ENCODE results near the gene ECEL1. TPM values are rescaled to one million over a fixed set of nuclear protein-coding genes. Genes with fewer than 3 reads are reported as not detected.
A peak's percentile ranks its signal among the peaks of the same experiment; 100 is the strongest.
"Not testable (repeated sequence)": the region's sequence is repeated elsewhere in the genome, so short reads cannot be mapped to it uniquely, and the experiment has no call there.

The ECEL1 gene
- total RNA-seq, 4 donors from 2014 or later = 0.10 to 0.39 TPM; not detected in 2

DNA sequence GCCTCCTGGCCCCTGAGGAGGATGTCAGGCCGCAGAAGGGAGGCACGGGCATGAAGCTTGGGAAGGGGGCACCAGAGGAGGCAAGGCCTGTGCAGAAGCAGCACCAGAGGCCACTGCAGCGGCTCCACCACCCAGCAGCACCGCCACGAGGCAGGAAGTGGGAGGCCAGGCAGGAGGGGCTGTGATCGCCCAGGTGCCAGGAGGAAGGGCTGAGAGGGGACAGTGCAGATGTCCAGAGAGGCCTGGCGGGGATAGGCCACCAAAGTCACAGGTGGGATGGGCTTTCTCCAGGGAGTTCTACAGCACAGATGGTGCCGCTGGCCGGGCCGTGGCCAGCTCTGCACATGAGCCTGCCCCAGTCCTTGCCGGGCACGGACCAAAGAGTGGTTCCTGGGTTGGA lies 37.7 kb downstream of the ECEL1 start:
- WGBS, 2 donors = 68 to 73% methylated on average over 11 to 12 of the region's 12 CpGs
- intact Hi-C loops (cut with DNase I; ENCODE audit: low total_unique reads) = no loop called here
- TF ChIP-seq, protein P1, sequence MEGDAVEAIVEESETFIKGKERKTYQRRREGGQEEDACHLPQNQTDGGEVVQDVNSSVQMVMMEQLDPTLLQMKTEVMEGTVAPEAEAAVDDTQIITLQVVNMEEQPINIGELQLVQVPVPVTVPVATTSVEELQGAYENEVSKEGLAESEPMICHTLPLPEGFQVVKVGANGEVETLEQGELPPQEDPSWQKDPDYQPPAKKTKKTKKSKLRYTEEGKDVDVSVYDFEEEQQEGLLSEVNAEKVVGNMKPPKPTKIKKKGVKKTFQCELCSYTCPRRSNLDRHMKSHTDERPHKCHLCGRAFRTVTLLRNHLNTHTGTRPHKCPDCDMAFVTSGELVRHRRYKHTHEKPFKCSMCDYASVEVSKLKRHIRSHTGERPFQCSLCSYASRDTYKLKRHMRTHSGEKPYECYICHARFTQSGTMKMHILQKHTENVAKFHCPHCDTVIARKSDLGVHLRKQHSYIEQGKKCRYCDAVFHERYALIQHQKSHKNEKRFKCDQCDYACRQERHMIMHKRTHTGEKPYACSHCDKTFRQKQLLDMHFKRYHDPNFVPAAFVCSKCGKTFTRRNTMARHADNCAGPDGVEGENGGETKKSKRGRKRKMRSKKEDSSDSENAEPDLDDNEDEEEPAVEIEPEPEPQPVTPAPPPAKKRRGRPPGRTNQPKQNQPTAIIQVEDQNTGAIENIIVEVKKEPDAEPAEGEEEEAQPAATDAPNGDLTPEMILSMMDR (IDR thresholded peaks at IDR 0.05) = no peak
- no peak for TF ChIP-seq POLR2A (IDR thresholded peaks at IDR 0.05)
- DNase-seq (ENCODE audit: low spot score in 2 of 2) = peak in 1 of 2 donors; percentile 83
- H3K4me3 ChIP-seq (ENCODE audit: low read depth, poor library complexity, severe bottlenecking) = no peak overlapping the region

DNA sequence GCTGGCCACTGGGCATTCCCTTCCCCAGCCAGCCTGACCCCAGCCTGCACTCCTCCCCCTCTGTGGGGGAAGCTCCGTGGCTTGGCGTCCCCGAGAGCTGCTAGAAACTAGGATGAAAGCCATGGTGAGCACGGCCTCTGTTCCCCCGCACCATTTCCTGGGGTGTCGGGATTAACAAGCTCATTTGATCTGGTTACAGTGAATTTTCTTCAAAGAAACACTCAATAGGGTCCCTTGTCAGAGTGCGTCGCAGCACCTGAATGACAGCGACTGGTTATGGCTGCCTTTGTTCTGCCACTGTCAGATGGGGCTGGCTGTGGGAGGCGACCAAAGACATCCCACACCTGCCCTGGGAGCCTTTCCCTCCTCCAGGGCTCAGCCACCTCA lies 39.3 kb downstream of the ECEL1 start:
- DNase-seq (ENCODE audit: low spot score in 2 of 2) = no peak
- intact Hi-C loops (cut with DNase I; ENCODE audit: low total_unique reads) = no loop called here
- H3K4me3 ChIP-seq (ENCODE audit: low read depth, poor library complexity, severe bottlenecking) = no peak overlapping the region
- 78 to 84% methylated on average over 7 to 10 of the region's 10 CpGs for WGBS, 2 donors
- TF ChIP-seq, protein P1 (IDR thresholded peaks at IDR 0.05) = no peak
- TF ChIP-seq POLR2A (IDR thresholded peaks at IDR 0.05) = no peak

DNA sequence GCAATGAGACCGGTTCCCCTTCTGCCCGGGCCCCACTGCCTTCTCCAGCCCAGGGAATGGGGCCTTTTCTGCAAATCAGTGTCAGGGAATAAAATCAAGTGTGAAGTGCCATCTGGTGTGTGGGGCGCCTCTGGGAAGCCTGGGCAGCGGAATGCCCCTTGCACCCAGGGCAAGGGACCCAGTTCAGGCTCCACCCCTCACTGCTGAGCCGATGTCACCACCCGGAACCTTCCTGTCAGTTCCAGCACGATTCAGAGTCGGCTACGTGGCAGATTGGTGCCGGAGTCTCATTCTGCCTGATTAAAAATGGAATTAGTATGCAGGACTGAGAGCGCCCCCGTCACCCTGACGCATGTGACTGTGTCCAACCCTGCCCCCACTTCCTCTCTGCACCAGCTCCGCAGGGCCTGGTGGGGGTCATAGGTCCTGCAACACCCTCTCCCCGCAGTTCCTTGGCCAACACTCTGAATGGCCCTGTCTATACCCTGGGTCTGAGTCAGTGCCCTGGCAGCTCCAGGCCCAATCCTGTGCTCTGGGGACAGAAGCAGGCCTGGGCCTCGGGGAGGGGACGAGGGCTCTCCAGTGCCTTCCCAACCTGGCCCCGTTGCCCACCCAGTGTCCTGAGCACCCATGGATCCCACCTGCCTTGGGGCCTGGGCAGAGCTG lies 39.9 kb downstream of the ECEL1 start:
- WGBS, 2 donors = 84 to 92% methylated on average over 13 to 18 of the region's 18 CpGs
- peak in 1 of 2 donors; percentile 76 for DNase-seq (ENCODE audit: low spot score in 2 of 2)
- intact Hi-C loops (cut with DNase I; ENCODE audit: low total_unique reads) = no loop called here
- TF ChIP-seq, protein P1 (IDR thresholded peaks at IDR 0.05) = no peak
- no peak for TF ChIP-seq POLR2A (IDR thresholded peaks at IDR 0.05)
- H3K4me3 ChIP-seq (ENCODE audit: low read depth, poor library complexity, severe bottlenecking) = no peak overlapping the region

DNA sequence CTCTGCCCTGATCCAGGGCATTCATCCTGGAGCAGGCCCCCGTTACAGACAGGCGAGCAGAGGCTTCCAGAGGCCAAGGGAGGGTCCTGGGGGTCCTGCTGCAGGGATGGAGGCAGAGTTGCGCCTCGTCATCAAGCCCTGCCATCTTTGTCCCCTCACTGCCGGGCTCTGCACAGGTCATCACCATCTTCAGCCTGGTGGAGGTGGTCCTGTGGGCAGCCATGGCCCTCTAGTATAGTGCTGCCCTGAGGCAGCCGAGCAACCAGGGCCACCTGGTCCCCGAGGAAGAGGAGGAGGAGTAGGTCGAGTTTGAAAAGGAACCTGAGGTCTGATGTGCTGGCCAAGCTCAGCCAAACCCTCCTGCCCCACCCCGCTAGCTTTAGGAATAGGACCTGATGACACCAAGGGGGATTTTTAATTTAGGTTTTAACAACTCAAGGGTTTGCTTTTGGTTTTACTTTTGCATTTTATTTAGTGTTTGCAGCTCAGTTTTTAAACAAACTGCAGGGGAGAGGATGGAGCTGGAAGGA lies 40.5 kb downstream of the ECEL1 start:
- peak in 1 of 2 donors; percentile 63 for DNase-seq (ENCODE audit: low spot score in 2 of 2)
- intact Hi-C loops (cut with DNase I; ENCODE audit: low total_unique reads) = no loop called here
- no peak for TF ChIP-seq POLR2A (IDR thresholded peaks at IDR 0.05)
- TF ChIP-seq, protein P1 (IDR thresholded peaks at IDR 0.05) = no peak
- no peak overlapping the region for H3K4me3 ChIP-seq (ENCODE audit: low read depth, poor library complexity, severe bottlenecking)
- WGBS, 2 donors = 81% methylated on average over 6 to 9 of the region's 9 CpGs

DNA sequence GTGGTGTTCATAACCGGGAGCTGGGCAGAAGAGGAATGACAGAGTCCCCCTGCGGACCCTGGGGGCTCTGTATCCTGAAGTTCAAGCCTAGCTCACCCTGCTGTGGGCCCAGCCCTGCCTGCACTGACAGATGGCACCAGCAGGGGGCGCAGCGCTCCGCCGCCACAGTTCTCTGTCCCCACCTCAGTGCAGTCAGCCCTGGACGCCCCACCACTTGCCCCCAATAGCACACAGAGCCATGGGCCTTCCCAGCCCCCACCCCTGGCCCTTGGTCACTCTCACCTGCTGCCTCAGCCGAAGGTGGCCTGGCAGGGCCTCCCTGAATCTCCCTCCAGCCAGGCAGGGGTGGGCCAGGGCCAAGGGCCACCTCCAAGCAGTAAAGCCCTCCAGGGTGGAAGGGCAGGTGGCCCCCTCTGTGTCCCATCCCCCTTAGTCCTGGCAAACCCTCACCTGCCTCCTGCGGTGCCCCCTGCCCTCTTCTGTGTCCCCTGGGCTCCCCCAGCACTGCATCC lies 41.3 kb downstream of the ECEL1 start:
- H3K4me3 ChIP-seq (ENCODE audit: low read depth, poor library complexity, severe bottlenecking); intact Hi-C loops (cut with DNase I; ENCODE audit: low total_unique reads): not testable (repeated sequence)
- peak in 1 of 2 donors; percentile 69 for DNase-seq (ENCODE audit: low spot score in 2 of 2)
- WGBS, 2 donors = 57 to 92% methylated on average over 2 to 3 of the region's 9 CpGs

DNA sequence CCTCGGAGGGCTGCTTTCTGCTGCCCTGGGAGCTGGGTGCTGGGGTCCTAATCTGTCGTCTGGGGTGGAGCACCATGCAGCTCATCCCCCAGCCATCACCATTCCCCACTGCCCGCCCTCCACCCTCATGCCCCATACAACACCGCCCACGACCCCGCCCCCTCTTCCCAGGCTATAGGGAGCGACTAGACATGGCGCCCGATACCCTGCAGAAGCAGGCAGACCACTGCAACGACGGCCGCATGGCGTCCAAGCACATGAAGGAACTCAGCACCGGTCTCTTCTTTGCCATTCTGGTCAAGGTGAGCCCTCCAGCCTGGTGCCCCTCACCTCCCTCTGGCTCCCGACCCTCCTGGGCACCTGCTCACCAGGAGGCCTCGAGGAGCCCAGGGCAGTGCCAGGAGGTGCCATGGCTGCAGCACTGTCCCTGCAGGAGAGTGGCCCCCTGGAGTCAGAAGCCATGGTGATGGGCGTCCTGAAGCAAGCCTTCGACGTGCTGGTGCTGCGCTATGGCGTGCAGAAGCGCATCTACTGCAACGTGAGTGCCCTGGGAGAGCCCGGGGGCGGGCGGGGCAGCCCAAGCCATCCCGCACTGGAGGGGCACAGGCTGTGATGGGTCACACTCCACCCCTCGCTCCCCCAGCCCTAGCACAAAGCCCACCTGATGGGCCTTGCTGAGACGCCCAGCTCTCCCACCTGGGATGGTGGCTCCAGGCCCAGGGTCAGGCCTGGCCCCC lies 42.3 kb downstream of the ECEL1 start:
- intact Hi-C loops (cut with DNase I; ENCODE audit: low total_unique reads); H3K4me3 ChIP-seq (ENCODE audit: low read depth, poor library complexity, severe bottlenecking): not testable (repeated sequence)
- DNase-seq (ENCODE audit: low spot score in 2 of 2) = peak in 1 of 2 donors; percentile 75
- WGBS, 2 donors = 78 to 83% methylated on average over 10 to 11 of the region's 29 CpGs
